ELF-1 (cell line): ENCODE measurements around the gene RENBP.

Experiments
- DNase-seq: peaks from one replicate; pipeline ENCODE4 v3.0.0-alpha.2; 2016; ENCODE audit warnings: low read depth, low spot score

Gene RENBP

DNA sequence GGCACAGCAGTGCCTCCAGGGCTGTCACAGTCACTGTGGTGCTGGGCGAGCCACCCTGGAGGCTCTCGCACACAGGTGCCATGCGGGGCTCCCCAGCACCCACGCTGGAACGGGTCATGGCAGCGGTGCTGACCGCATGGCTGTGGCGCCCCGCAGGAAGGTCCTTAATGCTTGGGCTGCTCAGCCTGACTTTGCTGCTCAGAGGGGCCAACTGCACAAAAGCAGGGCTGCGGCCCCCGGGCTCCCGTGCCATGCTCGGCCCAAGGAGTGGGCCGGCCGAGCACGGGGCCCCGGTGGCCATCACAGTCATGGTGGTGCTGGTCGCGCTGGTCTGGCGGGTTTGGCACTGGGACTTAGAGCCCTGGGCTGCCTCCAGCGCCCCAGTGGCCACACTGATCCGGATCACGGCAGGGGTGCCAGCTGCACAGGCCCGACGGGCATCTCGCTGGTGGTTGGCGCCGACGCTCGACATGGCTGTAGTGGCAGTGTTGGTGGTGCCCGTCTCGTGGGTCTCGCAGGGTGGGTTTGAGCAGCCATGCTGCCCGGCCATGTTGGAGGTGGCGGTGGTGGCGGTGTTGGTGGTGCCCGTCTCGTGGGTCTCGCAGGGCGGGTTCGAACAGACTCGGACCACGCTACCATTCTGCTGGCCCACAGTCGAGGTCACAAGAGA lies 10.2 kb upstream of the RENBP start:
- no peak for DNase-seq

DNA sequence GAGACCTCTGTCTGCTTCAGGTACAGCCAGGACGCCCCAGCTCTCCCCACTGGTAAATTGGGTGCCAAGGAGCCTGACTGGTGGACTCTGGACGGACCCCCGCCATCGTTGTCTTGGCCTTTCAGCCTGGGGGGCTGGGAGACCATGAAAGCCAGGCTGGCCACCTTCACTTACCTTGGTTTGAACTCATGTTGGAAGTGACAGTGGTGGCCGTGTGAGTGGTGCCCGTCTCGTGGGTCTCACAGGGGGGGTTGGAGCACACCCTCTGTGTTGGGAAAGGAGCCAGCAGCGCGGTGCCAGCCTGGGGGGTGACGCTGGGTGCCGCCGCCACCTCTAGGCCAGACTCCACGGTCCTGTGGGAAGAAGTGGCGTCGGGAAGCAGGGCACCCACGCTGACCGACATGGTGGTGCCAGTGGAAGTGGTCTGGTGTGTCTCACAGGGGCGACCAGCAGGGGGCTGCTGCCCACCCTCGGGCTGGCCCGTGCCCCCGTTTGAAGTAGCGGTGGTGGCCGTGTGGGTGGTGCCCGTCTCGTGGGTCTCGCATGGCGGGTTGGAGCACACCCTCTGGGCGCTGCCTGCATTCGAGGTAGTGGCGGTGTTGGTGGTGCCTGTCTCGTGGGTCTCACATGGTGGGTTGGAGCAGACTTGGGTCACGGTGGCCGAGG lies 9.6 kb upstream of the RENBP start:
- DNase-seq, result peak; percentile 27

DNA sequence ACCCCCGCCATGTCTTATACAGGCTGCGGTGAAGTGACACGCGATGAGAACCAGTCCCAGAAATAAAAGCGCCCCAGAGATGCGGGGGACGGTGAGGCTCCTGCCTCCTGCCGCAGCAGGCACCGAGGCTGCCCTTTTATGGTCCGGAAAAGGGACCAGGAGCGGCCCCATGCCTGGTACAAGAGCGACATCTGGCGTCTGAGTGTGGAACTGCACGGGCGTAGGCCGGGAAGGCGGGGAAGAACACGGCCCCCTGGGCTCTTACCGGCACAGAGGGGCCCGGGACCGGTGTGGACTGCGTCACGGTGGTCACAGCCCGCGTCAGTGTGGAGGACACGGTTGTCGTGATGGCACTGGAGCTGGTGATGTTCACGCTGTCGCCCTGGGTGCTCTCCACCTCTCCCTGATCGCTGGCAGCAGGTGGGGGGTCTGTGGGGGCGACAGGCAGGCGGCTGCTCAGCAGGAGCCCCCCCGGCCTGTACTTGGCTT lies 8.9 kb upstream of the RENBP start:
- peak; percentile 94 for DNase-seq

DNA sequence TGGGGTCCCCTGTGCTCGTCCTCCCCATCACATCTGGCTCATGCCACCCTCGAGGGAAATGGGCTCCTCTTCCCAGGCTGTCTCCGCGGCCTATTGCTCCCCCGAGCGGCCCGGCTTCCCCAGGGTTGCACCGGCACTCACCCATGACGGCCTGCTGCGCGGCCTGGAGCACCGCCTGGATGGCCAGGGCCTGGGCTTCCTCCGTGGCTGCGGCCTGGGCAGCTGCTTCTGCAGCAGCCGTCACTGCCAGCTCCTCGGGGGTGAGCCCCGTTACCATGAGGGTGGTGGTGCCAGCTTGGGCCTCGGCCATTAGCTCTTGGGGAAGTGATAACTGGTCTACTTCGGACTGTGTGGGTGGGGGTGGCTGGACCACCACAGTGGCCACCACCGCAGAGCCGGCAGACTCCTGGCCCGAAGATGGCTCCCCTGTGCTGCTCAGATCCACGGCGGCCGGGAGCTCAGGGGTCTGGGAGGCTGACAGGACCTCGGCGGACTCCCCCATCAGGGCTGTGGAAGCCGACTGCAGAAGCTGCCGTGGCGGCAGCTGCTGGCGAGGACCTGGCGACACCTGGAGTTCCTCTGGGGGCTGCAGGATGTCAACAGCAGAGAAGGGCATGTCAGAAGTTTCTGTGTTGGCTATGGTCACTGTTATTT lies 8.1 kb upstream of the RENBP start:
- no peak for DNase-seq

DNA sequence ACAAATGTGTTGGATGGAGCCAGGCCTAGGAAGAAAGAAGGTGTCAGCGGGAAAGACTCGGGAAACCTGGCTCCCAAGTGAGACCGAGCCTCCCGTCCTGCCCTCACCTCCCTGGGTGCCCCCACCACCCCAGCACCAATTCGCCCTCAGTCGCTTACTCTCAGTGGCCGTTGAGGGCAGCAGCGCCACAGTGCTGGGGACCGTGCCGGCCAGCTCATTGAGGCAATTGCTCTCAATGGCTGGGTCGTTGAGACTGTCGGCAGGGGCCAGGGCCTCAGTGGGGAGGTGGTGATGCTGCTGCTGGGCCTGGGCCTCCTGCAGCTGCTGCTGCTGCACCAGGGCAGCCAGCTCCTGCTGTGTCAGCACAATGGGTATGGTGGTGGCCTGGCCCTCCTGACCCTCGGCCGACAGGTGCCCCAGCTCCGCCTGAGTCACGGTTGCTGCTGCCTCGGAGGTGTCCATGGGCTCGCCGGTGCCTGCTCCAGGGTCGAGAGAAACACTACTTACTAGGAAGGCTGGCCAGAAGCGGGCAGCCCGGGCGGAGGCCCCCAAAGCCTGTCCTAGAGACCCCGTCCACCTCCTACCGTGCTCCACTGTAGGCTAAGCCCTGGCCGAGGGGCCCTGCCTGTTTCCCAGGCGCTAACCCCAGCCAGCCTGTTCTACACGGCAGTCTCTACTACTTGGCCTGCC lies 7.4 kb upstream of the RENBP start:
- no peak for DNase-seq

DNA sequence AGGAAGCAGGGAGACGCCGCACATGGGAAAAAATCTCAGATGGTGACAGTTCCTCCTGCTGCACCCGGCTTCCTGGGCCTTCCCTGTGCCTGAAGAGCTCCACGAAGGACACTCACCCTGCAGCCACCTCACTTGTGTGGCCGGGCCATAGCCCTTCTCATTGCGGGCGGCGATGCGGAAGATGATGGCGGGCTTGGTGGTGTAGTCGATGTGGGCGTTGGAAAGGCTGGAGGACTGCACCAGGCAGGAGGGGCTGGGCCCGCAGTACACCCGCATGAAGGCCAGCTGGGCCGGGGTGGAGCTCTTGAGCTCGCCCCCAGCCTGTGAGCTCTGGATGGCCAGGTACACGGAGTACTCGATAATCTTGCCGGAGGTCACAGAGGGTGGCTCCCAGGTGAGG lies 5.7 kb upstream of the RENBP start:
- DNase-seq, result no peak

DNA sequence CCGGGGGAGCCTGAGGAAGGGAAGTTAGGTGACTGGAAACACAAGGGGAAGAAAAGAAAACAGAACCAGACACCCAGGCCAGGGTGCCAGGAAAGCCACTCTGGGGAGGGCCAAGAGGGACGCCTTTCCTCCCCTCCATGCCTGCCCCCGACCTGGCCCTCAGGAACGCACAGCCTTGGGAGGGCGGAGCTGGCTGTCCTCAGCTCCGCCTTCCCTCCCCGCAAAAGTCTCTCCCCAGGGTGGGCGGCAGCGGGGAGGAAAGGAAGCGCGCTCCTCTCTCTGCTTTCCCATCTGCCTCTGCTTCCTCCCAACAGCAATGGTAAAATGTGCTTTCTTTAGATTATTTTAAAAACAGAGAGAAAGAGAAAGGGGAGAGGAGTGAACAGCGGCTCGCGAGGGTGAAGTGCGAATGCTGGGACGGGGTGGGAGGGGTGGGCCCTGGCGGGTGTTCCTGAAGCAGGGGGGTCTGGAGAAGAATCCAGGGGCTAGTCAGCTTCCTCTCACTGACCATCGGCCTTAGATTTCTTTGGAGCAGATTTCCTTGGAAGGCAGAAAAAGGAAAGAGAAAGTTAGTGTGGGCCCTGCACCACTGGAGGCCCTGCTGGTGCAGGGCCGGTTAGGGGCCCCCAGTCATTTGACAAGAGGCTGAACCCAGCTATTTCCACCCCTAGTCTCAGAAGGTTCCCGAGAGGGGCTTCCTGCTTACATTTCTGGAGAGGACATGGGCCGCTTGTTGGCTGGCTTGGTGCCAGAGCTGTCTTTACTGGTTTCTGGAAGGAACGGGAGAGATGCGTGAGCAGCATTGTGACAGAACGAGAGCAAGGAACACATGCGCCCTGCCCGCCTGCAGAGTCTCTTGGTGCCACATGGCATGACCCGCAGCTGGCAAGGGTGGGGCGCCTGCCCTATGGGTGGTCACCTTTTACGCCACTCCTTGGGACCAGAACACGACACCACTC lies 4.7 kb upstream of the RENBP start:
- peak; percentile 42 for DNase-seq

DNA sequence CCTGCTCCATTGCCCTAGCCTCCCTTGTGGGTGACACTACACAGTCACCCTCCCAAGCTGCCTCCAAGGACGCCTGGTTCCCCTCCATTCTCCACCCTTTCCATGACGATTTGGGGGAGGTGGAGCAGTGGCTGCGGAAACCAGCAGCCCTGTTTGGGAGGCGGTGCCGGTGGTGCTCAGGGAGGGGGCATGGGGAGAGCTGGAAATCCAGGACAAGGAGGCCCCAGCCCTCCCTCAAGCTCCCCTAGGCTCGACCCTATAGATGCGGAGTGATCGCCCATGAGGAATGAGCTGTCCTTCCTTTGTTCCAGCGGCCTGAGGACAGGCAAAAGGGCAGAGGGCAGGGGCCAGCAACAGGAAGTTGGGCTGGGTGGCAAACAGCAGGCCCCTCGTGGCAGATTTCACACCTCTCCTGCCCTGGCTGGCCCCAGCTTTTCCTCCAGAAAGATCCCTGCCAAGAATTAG lies 3.6 kb upstream of the RENBP start:
- DNase-seq, result peak; percentile 61

DNA sequence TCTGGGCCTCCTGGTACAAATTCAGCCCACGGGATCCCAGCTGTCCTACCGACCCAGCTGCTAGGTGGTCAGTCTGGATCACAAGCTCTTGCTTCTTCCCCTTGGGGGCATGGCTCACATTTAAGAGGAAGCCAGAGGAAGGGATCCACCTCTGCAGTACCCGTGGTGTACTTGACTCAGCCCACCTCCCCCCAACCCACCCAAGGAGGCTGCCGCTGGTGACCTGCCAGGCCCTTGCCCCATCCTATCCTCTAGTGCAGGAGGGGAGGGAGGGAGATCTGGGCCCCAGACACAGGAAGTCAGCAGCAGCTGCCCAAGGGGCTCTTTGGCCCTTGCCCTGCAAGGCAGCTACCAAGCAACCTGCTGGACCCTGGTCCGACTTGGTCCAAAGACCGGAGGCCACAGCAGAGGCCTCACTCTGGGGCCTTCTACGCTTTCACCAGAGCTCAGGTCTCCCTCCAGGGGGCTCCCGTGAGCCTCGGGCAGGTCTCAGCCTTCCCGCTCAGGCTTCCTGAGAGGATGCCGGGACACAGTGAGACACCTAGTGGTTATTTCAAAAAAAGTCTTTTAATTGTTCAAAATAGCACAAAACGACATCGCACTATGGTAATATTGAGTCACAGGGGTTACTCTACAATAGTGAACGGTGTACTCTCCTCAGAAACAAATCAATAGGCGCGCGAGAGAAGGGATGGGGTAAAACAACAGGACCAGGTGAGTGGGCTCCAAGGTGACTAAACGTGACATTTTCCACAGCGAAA lies 2.7 kb upstream of the RENBP start:
- peak; percentile 89 for DNase-seq

DNA sequence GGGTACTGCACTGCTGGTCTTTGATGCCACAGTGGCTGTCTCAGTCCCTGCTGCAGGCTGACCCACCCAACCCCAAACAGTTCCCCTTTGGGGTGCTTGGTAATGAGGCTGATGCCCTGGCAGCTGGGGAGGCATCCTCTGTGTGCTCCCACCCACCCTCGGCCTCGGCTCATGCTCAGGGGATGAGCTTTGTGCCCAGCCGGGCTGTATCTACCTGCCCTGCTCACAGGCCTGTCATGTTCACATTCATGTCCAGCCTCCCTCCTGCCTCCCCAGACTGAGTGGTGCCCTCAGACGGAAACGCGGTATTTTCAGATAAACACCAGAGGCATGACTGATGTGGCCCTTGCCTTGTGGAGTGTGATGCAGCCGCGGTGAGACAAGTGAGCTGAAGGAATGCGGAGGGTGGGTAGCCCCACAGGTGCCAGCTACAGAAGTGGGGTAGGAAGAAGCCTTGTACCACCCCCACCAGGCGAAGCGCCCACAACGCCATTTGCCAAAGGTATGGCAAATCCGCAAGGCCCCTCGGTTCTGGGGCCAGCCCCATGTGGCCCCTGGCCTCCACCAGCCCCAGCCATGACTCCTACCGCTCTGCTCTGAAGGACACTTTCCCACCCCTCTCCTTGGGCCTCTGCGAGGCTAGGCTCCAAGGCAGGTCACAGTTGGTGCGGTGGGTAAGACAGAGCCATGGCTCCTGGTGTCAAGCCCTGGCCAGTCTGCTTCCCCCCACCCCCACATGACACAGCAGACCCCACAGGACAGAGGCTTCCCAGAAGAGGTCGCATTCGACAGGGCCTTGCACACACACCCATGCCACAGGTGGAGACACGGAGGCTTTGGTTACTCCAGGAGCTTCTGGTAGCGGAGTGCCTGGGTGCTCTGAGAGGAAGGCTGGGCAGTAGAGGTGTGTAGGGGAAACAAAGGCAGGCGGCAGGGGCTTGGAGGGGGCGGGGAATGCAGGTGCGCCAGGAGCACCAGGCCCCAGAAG lies 1.8 kb upstream of the RENBP start:
- no peak for DNase-seq

DNA sequence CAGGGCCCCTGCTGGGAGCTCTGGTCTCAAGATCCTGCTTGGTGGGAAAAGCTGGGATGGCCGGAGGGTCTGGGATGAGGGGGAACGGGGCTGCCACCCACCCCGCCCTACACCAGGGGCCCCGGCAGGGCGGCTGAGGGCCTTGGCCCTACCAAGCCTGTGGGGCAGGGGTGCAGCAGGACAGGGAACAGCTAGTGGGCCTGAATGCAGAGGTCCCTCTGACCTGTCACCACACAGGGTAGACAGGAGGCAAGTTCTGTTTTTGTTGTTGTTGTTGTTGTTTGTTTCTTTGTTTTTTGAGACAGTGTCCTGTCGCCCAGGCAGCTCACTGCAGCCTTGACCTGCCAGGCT lies 332 bp upstream of the RENBP start:
- no peak for DNase-seq

DNA sequence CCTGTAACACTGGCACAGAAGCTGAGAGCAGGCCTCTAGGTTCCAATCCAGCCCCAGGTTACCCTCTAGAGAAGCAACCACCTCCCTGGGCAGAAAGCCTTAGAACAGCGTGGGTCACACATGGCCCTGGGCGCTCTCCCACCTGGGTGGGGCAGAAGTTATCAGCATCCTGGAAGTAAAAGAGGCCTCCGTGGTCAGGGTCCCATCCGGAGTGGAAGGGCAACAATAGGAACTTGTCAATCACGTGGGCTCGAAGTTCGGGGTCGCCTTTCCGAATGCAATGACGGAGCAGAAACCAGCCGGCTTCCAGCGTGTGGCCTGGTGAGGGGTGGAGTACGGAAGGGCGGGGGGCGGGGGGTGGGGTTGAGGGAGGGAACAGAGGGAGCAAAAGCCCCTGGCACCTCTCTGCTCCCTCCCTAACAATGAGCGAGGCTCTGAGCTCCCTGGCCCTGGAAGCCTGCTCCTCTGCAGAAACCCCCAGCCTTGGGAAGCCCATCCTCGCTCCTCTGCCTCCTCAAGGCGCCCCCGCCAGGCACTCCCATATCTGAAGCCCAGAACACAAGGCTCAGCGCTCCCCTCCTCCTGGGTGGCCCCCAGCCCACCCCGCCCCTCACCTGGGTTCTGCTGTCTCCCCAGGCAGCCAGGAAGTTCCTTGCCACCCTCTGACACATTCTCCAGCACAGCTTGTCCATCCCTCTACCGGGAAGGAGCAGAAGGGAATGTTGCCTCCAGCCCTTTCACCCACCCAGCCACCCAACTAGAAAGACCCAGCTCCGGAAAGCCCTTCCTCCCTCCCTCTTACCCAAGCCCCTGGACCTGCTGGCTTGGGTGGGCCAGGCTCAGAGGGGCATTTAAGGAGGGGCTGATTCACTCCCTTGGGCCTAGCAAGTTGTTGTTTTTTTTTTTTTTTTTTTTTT lies 2.8 kb downstream of the RENBP start:
- DNase-seq, result peak; percentile 55

DNA sequence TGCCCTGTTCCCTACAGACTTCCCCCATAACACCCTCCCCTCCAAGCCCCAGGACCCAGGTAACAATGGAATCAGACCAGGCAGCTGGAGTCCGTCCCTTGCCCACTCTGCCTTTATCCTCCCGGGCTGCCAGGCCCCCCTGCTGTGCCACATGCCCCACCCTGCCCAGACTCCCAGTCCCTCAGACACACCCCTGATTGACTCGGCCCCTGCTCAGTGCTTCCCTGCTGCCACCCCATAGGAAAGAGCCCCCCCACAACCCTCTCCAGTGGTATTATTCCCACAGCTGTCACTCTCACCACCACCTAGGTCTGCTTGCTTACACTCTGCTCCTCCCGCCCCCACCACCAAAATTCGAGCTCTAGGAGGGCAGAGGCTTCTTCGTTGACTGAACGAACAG lies 4.9 kb downstream of the RENBP start:
- DNase-seq, result no peak

DNA sequence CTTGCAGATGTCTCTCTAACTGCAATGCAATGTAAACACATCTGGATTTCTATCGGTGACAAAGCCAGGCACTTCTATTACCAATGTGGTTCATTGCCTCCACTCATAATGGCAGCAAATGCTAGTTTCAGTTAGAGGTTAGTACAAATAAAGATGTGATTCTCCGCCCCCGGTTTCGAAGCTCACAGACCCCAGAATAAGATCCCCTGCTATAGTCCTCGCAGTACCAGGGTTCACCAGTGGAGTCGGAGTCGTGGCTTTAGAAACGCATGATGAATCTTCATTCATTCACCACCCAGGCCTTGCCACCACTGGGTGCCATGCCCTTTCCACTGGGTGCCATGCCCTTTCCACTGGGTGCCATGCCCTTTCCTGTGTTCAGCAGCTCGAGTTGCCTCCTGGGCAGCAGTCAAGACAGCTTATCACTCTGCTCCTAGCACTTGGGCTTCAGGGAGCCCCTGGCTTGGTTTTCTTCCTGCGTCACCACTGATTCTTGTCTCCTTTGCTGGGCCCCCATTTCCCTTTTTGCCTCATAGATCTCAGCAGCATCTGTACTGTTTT lies 6.1 kb downstream of the RENBP start:
- DNase-seq, result no peak

DNA sequence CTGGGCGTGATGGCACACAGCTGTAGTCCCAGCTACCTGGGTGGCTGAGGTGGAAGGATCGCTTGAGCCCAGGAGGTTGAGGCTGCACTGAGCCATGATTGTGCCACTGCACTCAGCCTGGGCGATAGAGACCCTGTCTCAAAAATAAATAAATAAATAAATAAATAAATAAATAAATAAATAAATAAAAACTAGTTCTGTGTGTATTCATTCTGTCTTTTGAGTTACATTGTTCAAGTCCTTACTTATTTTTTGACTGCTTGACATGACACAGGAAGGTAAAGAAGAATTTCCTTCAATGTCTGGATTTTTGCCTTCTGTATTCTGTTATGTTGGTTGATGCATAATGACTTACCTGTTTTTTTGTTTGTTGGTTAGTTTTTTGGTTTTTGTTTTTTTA lies 7.4 kb downstream of the RENBP start:
- DNase-seq, result no peak

DNA sequence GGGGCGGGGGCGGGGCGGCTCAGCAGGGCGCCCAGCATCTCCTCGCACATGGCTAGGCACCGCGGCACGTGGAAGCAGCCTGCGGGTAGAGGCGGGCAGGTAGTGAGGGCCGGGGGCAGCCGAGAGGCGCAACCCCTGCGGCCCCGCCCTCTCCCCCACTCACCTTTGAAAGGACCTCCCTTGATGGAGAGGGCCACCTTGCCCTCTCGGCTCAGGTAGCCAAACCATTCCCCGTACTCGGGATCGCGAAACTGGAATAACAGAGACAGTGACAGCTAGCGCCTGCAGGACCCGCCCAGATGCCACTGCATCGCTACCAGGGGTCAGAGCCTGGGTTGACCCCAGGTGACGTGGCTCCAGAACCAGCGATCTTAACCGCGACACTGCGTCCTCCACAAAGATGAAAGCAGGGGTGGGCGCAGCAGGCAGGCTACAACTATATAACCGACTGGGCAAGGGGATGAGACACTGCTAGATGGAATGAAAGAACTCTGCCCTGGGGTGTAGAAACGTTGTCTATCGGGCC lies 9.1 kb downstream of the RENBP start:
- peak; percentile 85 for DNase-seq

DNA sequence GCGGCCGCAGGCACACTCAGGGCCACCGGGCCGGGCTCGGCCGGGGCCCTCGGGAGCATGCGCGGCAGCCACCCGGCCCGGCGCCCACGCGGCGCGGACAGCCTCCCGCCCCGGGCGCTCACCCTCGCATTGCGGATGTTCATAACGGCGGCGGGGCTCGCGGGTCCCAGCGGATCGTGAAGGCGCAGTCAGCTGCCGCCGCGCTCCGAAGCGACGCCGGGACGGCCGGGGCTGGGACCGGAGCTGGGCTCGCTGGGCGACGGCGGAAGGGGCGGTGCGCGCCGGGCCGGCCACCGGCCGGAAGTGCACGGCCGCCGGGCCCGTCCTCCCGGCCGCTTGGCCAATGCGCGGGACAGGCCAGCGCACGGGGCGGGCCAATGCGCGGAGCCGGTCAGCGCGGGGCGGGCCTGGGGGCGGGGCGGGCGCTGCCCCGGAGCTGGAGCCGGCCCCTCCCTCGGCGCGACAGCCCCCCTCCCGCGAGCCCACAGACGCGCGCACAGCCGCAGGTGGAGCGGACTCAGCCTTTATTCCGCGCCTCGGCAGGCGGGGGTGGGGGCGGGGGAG lies 9.6 kb downstream of the RENBP start, which contains the start of gene NAA10:
Gene NAA10, minus strand, starts transcription at position 276 of the 564 bp plus-strand sequence. Its CDS starts 133 bp downstream, at position 143.
- peak; percentile 63 for DNase-seq
